HS-27A (cell line): ENCODE measurements around the gene CAPN8.

ENCODE experiments used
- DNase-seq: peaks from one replicate; pipeline ENCODE4 v3.0.0-alpha.2; 2012; ENCODE audit warnings: low read depth, missing footprints

The CAPN8 gene

GRCh38 chr1:223617323-223618070 is 48.0 kb downstream of the CAPN8 start:
- no peak for DNase-seq

GRCh38 chr1:223616586-223616985 is 48.9 kb downstream of the CAPN8 start:
- no peak for DNase-seq

GRCh38 chr1:223611936-223612335 is 53.6 kb downstream of the CAPN8 start:
- no peak for DNase-seq

GRCh38 chr1:223609977-223610376 is 55.5 kb downstream of the CAPN8 start:
- no peak for DNase-seq

- no peak for DNase-seq
Observed at GRCh38 chr1:223609066-223609465, 56.4 kb downstream of the CAPN8 start.

- no peak for DNase-seq
Observed at GRCh38 chr1:223558512-223558911, 107.0 kb downstream of the CAPN8 start.

GRCh38 chr1:223557130-223557475 is 108.4 kb downstream of the CAPN8 start:
- DNase-seq: no peak

GRCh38 chr1:223556414-223557129 is 108.9 kb downstream of the CAPN8 start:
- DNase-seq: peak; percentile 8

- DNase-seq: no peak
Observed at GRCh38 chr1:223553957-223554356, 111.5 kb downstream of the CAPN8 start.

- DNase-seq: no peak
Observed at GRCh38 chr1:223551610-223552009, 113.9 kb downstream of the CAPN8 start.

- no peak for DNase-seq
Observed at GRCh38 chr1:223549740-223550139, 115.8 kb downstream of the CAPN8 start.

- no peak for DNase-seq
Observed at GRCh38 chr1:223547316-223548114, 118.0 kb downstream of the CAPN8 start.

GRCh38 chr1:223545343-223545742 is 120.2 kb downstream of the CAPN8 start:
- no peak for DNase-seq

- no peak for DNase-seq
Observed at GRCh38 chr1:223543560-223543959, 121.9 kb downstream of the CAPN8 start.

GRCh38 chr1:223542831-223543230 is 122.7 kb downstream of the CAPN8 start:
- no peak for DNase-seq

- DNase-seq: no peak
Observed at GRCh38 chr1:223540485-223541106, 124.9 kb downstream of the CAPN8 start.

GRCh38 chr1:223539750-223540149 is 125.8 kb downstream of the CAPN8 start:
- DNase-seq: no peak

GRCh38 chr1:223538981-223539380 is 126.5 kb downstream of the CAPN8 start:
- no peak for DNase-seq

- DNase-seq: no peak
Observed at GRCh38 chr1:223535319-223535718, 130.2 kb downstream of the CAPN8 start.

- DNase-seq: no peak
Observed at GRCh38 chr1:223534677-223535076, 130.8 kb downstream of the CAPN8 start.

- DNase-seq: no peak
Observed at GRCh38 chr1:223533708-223534107, 131.8 kb downstream of the CAPN8 start.

- no peak for DNase-seq
Observed at GRCh38 chr1:223531742-223532341, 133.7 kb downstream of the CAPN8 start.
